A172 (cell line): ENCODE measurements around the gene ZNF100. TPM values are rescaled to one million over a fixed set of nuclear protein-coding genes. Genes with fewer than 3 reads are reported as not detected.
"Not testable (repeated sequence)": the region's sequence is repeated elsewhere in the genome, so short reads cannot be mapped to it uniquely, and the experiment has no call there.

ENCODE experiments used
- DNase-seq: peaks from one replicate; pipeline ENCODE4 v3.0.0-alpha.2; 2015; ENCODE audit warnings: low spot score
- total RNA-seq: library from RNA; depleted of rRNA; stranded (reverse); fragments of >200 nt; shearing (Covaris generic); gene quantifications from 2 replicates; pipeline ENCODE4 v1.2.3, GENCODE V29; 2014; rRNA removed

The ZNF100 gene
- 2.7 and 3.5 TPM in 2 replicates for total RNA-seq

DNA sequence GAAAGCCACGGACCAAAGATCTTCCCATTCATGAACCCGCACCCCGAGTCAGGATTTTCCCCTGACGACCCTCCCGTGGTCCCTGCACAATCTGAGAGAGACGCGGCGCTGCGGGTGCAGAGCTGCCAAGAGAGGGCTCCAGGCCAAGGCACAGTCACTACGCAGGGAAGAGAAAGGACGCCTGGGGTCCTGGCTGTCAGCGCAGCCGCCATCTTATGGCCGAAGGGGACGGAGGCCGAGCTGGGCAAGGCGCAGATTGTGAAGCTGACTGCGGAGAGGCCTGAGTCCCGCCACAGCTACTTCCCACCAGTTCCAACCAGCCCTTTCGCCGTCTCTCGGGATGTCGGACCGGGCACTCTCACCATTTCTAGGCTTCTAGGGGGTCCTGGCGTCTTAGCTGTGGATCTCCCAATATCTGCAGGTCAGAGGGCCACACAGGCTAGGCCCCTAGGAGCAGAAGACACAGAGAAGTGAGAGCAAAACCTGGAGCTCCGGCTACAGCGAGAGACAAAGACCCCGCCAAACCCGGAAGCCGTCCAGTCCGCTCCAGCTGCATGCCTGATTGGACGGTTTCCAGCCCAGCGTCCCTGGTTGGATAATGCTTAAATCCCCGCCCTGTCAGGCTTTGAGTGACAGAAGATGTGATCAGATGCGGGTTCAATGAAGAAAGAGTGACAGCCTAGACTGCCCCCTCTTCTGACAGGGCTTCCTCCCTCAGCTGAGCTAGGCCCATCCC lies at the start of gene ZNF100:
ZNF100 (minus strand) TSS at position 515 of the 736 bp plus-strand sequence; CDS start at position 365, 150 bp downstream.
- peak; percentile 69 for DNase-seq

DNA sequence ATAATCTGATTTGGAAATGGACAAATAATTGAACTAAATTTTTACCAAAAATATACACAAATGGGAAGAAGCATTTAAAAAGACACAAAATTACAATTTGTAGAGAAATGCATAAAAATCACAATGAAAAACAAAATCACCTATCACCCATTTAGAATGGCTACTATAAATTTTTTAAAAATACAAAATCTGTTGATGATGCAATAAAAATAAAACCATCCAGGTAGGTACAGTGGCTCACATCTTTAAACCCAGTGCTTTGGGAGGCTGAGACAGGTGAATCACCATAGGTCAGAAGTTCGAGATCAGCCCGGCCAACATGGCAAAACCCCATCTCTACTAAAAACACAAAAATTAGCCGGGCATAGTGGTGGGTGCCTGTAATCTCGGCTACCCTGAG lies 45.1 kb upstream of the ZNF100 start:
- no peak for DNase-seq

DNA sequence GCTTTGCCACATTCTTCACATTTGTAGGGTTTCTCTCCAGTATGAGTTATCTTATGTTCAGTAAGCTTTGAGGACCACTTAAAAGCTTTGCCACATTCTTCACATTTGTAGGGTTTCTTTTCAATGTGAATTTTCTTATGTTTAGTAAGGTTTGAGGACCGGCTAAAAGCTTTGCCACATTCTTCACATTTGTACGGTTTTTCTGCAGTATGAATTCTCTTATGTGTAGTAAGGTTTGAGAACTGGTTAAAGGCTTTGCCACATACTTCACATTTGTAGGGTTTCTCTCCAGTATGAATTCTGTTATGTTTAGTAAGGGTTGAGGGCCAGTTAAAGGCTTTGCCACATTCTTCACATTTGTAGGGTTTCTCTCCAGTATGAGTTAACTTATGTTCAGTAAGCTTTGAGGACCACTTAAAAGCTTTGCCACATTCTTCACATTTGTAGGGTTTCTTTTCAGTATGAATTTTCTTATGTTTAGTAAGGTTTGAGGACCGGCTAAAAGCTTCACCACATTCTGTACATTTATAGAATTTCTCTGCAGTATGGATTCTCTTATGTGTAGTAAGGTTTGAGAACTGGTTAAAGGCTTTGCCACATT lies 41.1 kb upstream of the ZNF100 start:
- not testable (repeated sequence) for DNase-seq

DNA sequence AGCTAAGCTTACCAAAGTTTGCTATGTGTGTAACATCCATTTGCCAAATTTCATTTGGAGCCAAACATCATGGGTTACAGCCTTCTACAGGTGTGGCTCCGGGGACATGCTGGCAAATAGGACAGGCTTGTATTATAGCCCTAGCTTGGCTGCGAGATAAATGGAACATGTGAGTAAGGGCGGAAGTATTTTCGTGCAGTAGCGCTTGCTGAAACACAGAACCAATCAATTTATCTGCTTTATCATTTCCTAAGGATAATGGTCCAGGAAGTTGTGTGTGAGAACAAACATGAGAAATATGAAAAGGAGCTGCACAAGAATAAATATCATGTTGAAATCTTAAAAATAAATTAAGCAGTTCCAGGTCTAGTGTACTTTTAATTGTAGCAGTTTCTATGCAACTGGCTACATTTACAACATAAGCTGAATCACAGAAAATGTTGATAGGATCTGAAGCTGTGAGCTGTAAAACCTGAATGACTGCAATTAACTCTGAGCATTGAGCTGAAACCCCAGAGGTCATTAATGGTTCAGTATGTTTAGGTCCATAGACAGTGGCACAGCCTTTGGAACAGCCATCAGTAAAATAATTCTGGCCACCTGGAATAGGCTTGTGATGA lies 22.2 kb upstream of the ZNF100 start:
- no peak for DNase-seq

DNA sequence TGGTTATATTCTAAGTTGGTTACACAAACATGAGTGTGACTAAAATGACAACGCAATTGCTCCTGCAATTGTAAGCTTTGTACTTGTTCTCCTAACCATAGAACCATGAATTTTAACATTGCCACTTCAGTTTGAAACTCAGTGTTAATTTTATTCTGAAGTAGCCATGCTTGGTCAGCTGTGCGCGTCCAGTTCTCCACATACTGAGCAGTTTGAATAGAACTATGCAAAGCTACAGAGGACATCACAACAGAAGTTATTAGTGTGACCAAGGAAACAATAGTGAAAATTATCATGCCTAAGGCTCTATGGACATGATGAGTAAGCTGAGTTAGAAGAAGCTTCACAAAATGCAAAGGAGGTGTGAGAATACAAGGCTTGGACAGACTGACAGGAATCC lies 19.6 kb upstream of the ZNF100 start:
- DNase-seq: no peak

DNA sequence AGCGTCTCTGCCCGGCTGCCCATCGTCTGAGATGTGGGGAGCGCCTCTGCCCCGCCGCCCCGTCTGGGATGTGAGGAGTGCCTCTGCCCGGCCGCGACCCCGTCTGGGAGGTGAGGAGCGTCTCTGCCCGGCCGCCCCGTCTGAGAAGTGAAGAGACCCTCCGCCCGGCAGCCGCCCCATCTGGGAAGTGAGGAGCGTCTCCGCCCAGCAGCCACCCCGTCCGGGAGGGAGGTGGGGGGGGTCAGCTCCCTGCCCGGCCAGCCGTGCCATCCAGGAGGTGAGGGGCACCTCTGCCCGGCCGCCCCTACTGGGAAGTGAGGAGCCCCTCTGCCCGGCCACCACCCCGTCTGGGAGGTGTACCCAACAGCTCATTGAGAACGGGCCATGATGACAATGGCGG lies 8.4 kb upstream of the ZNF100 start:
- DNase-seq: not testable (repeated sequence)

DNA sequence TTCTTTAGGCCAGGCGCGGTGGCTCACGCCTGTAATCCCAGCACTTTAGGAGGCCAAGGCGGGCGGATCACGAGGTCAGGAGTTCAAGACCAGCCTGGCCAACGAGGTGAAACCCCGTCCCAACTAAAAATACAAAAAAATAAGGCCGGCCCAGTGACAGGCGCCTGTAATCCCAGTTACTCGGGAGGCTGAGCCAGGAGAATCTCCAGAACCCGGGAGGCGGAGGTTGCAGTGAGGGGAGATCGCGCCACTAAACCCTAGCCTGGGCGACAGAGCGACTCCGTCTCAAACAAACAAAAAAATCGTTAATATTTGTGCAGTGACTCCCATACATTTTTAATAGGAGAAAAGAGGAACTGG lies 694 bp downstream of the ZNF100 start:
- not testable (repeated sequence) for DNase-seq

DNA sequence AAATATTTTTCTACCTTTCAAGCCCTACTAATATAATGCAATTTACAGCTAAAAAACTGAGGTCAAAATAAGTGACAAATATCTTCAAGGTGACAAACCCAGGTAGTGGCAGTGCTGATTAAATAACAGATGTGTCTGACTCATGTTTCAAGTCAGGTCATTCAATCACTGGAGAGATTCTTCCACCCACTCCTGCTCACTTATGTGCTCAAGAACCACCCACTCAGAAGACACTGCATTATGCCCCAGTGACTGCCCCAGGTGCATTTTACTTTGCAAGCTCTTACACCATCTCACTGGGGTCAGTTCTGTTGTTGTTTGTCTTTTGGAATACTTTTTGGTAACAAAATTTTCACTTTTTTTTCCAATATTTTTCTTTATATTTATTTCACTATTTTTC lies 2.2 kb downstream of the ZNF100 start:
- no peak for DNase-seq

DNA sequence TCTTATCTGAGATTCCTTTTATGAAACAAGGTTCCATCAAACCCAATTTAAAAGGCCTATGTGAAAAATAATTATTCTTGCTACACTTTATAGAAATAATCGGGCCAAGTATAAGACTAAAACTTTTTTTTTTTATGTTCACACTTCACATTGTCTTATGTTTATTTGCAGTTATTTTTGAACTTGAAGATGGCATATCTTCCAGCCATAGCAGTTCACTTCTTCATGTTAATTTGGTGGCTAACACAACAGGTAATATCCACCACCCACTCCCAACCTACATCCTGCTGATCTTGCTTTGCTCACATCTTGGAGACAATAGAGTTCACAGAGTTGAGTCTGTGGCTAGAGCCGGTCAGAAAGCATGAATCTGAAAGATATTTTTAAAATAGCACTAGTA lies 5.8 kb downstream of the ZNF100 start:
- not testable (repeated sequence) for DNase-seq

DNA sequence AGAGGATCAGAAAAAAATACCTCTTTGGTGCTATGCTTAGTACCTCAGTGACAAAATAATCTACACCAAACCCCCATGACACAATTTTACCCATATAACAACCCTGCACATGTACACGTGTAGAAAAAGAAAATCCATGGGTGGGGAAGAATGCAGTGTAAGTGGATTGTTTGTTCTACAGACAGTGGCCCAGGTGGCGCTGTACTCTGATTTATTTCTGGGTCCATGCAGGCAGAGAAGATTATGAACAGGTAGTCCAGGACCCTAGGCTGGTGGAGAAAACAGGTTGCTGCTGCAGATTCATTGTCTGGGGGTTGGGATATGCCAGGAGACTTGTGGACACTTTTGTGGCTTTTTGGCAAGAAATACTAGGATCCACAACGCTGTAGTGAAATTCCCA lies 9.1 kb downstream of the ZNF100 start:
- DNase-seq: no peak

DNA sequence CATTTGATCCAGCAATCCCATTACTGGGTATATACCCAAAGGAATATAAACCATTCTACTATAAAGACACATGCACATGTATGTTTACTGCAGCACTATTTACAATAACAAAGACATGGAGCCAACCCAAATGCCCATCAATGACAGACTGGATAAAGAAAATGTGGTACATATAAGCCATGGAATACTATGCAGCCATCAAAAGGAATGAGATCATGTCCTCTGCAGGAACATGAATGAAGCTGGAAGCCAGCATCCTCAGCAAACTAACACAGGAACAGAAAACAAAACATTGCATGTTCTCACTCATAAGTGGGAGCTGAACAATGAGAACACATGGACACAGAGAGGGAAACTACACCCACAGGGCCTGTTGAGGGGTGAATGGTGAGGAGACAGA lies 11.8 kb downstream of the ZNF100 start:
- not testable (repeated sequence) for DNase-seq

DNA sequence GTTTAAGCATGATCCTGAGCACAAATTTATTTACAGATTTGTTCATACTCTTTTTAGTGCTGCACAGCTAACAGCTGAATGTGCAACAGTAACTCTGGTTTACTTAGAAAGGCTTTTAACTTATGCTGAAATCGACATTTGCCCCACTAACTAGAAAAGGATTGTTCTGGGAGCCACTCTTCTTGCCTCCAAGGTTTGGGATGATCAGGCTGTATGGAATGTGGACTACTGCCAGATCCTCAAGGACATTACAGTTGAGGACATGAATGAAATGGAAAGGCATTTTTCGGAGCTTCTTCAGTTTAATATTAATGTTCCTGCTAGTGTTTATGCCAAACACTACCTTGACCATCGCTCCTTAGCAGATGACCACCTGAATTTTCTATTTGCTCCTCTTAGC lies 16.0 kb downstream of the ZNF100 start:
- DNase-seq: no peak

DNA sequence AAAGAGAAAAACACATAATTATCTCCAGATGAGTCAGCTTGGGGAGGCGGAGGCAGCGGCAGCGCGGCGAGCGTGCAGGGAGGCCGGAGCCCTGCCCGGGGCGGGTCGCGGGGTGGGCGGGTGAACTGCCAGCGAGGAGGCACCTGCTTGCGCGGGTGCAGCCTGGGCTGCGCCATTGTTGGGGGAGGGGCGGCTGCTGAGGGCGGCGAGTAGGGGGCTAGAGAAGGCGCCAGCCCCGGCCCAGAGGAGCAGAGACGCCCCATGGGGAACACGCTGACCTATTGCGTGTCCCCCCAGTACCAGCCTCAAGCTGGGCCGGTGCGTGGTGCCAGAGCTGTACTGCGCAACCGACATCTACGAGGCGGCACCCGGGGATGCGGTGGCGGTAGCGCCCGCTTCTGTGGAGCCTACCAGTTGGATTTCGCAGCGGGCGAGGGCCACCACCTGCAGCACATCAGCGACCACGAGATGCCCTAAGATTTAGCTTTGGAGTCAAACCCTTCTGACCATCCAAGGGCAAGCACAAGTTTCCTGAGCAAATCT lies 16.7 kb downstream of the ZNF100 start:
- DNase-seq: no peak

DNA sequence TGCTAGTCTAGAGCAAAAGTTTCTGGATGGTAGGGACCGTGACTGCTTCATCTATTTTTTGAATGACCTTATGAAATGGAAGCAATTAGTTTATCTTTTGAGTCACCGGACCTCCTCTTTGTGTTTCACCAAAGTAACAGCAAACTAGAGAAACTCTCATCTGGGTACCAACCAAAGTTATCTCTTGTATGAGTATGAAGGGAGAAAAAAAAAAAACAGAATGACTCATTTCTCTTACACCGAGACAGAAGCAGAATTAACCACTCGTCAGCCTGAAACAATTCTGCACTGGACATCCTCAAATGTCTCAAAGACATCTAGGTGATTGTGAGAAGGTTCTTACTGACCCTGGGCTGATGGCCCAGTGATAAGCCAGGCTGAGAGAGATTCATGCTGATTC lies 18.3 kb downstream of the ZNF100 start:
- peak; percentile 12 for DNase-seq

DNA sequence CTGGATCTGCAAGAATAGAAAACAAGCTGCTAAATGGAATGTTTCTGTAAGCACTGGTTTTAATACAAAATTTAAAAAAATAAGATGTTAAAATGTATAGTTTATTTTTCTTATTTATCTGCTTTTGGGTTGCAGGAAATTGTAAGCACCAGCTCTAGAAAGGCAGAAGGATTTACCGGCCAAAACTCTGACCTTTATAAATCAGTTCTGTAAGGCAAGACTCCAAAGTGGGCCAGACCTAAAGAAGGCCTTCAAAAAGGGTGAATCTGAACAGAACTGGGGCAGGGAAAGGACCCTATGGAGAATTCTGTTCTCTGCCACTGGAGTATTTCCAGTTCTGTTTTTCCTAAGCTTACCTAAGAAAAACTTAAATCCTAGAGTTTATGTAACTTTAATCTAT lies 19.3 kb downstream of the ZNF100 start:
- no peak for DNase-seq

DNA sequence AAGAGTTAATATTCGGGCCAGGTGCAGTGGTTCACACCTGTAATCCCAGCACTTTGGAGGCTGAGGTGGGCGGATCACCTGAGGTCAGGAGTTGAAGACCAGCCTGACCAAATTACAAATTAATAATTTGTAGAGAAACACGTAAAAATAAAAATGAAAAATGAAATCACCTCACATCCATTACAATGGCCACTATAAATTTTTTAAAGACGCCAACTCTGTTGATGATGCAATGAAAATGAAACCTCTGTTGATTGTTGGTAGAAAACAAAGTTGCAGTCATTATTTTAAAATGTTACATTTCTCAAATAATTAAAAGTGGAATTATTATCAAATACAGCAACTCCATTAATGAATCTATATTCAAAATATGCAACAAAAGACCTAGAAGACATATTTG lies 26.8 kb downstream of the ZNF100 start:
- DNase-seq: no peak

DNA sequence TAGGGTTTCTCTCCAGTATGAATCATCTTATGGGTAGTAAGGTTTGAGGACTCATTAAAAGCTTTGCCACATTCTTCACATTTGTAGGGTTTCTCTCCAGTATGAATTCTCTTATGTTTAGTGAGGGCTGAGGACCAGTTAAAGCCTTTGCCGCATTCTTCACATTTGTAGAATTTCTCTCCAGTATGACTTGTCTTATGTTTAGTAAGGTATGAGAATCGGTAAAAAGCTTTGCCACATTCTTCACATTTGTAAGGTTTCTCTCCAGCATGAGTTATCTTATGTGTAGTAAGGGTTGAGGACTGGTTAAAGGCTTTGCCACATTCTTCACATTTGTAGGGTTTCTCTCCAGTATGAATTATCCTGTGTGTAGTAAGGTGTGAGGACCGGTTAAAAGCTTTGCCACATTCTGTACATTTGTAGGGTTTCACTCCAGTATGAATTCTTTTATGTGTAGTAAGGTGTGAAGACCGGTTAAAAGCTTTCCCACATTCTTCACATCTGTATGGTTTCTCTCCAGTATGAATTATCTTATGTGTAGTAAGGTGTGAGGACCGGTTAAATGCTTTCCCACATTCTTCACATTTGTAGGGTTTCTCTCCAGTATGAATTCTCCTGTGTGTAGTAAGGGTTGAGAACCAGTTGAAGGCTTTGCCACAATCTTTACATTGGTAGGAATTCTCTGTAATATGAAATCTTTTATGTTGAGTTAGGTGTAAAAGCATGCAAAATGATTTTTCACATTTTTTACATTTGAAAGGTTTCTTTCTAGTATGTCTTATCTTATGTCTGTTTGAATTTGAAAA lies 40.2 kb downstream of the ZNF100 start:
- DNase-seq: not testable (repeated sequence)

DNA sequence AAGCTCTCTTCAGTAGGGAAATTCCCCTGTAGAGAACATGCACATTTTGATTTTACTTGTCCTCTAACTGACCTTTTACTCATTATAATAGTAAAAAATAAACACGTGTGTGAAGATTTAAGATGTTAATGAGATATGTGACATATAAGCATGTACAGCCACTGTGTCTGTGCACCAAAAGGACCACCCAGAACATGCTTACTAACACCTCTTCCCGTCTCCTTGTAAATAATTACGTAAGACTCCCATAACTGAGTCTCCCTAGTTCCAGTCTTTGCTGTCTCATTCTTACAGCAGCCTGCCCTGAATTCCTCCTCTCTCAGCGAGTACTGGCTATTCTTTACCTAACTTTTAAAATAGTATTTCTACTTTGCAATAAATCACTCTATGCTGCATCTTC lies 53.6 kb downstream of the ZNF100 start:
- no peak for DNase-seq

DNA sequence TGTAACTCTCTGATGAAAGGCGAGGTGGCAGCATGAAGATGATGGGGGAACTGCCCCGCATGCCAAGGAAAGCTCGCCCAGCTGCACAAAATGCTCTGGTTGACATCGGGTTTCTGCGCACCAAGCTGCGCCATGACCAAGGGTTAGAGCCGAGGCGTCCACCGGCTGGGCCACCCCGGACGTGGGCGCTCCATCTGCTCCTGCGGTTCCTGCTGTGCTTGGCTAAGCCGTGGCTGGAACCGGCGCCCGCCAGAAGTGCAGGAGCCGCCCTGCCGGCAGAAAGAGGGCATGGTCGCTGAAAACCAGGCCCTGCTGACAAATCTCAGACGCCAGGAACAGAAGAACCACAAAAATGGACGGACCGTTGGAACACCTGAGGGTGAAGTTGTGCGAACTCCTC lies 57.9 kb downstream of the ZNF100 start:
- DNase-seq: no peak

DNA sequence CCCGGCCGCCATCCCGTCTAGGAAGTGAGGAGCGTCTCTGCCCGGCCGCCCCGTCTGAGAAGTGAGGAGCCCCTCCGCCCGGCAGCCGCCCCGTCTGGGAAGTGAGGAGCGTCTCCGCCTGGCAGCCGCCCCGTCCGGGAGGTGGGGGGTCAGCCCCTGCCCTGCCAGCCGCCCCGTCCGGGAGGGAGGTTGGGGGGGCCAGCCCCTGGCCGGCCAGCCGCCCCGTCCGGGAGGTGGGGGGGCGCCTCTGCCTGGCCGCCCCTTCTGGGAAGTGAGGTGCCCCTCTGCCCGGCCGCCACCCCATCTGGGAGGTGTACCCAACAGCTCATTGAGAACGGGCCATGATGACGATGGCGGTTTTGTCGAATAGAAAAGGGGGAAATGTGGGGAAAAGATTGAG lies 59.5 kb downstream of the ZNF100 start:
- DNase-seq: not testable (repeated sequence)

DNA sequence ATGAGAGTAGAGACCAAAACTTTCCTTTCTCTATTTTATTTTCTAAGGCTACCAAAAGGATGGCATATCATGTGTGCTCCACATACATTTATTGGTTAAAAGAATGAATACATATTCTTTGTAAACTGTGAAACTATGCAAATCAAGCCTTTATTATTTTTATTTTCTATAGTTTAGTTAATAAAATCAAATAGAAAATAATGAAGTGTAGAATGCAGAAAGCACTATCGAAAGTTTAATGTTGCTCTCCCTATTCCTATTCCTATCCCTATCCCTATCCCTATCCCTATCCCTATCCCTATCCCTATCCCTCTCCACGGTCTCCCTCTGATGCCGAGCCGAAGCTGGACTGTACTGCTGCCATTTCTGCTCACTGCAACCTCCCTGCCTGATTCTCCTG lies 60.3 kb downstream of the ZNF100 start:
- DNase-seq: no peak

DNA sequence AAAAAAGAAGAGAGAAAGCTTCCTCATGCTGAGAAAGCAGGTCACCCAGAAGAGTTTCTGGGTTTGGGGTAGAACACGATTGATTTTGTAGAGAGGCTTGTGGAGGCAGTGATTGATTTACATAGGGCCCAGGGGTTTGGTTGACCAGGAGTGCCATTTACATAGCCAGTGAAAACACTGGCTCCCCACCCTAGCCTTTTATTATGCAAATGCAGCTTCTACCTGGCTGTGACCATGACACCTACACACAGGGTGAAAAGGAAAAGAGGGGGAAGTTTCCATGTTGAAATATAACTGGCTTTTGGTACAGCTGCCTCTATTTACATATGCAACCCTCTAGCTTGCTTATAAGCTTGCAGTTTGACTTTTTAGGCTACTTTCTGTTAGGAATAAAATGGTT lies 62.0 kb downstream of the ZNF100 start:
- no peak for DNase-seq
